Neural cell (in vitro differentiated cells): ENCODE data around the gene ZNF628. TPM values are rescaled to one million over a fixed set of nuclear protein-coding genes. Genes with fewer than 3 reads are reported as not detected.
A peak's percentile ranks its signal among the peaks of the same experiment; 100 is the strongest.

Source experiments
- H2AFZ ChIP-seq: fragments of 200-600, 300-800 bp; sonication (generic), shearing (Covaris generic); 2 replicates; pipeline ENCODE4 v1.6.0; 2014; ENCODE audit warnings: low read depth, mild to moderate bottlenecking, antibody characterized with exemption, low read length, moderate library complexity
- H3F3A ChIP-seq: fragments of 200-600 bp; shearing (Covaris generic); 2 replicates; pipeline ENCODE4 v1.6.1; 2016; ENCODE audit warnings: mild to moderate bottlenecking, moderate library complexity, mixed read lengths, antibody characterized with exemption, low read length; ENCODE audit not compliant: insufficient read depth, poor library complexity, severe bottlenecking
- H3K27ac ChIP-seq: fragments of 200-600, 300-800 bp; sonication (generic), shearing (Covaris generic); 2 replicates; pipeline ENCODE4 v1.5.1; 2014; ENCODE audit warnings: mild to moderate bottlenecking, low read length, moderate library complexity
- H3K27me3 ChIP-seq: fragments of 300-800, 200-600 bp; sonication (generic), shearing (Covaris generic); 2 replicates; pipeline ENCODE4 v1.6.0; 2014; ENCODE audit warnings: mild to moderate bottlenecking, low read depth, low read length, moderate library complexity; ENCODE audit not compliant: insufficient read depth
- H3K36me3 ChIP-seq: fragments of 300-800, 200-600 bp; sonication (generic), shearing (Covaris generic); 2 replicates; pipeline ENCODE4 v1.5.1; 2014; ENCODE audit warnings: mild to moderate bottlenecking, antibody characterized with exemption, low read length, moderate library complexity; ENCODE audit not compliant: insufficient read depth
- H3K4me2 ChIP-seq: fragments of 300-800, 200-600 bp; sonication (generic), shearing (Covaris generic); 2 replicates; pipeline ENCODE4 v1.6.0; 2014; ENCODE audit warnings: mild to moderate bottlenecking, low read length
- H3K4me3 ChIP-seq: fragments of 300-800, 200-600 bp; sonication (generic), shearing (Covaris generic); 2 replicates; pipeline ENCODE4 v1.5.1; 2014; ENCODE audit warnings: mild to moderate bottlenecking, low read length, moderate library complexity
- H3K79me2 ChIP-seq: fragments of 200-600 bp; shearing (Covaris generic); replicated peaks from 2 replicates; pipeline ENCODE4 v1.6.0; 2014; ENCODE audit warnings: mild to moderate bottlenecking, low read length, moderate library complexity; ENCODE audit not compliant: insufficient read depth
- H3K9ac ChIP-seq: fragments of 300-800, 200-600 bp; sonication (generic), shearing (Covaris generic); 2 replicates; pipeline ENCODE4 v1.6.1; 2016; ENCODE audit warnings: mild to moderate bottlenecking, low read length, mixed read lengths
- H3K9me2 ChIP-seq: fragments of 200-600 bp; shearing (Covaris generic); 2 replicates; pipeline ENCODE4 v1.6.1; 2016; ENCODE audit warnings: mild to moderate bottlenecking, low read length, mixed read lengths; ENCODE audit not compliant: insufficient read depth
- H3K9me3 ChIP-seq: fragments of 200-600, 300-800 bp; sonication (generic), shearing (Covaris generic); 2 replicates; pipeline ENCODE4 v1.6.1; 2016; ENCODE audit warnings: mild to moderate bottlenecking, mixed run types, low read length, moderate library complexity, mixed read lengths
- H4K20me1 ChIP-seq: fragments of 200-600 bp; shearing (Covaris generic); 2 replicates; pipeline ENCODE4 v1.6.1; 2016; ENCODE audit warnings: mild to moderate bottlenecking, mixed run types; ENCODE audit not compliant: insufficient read depth
- EP300 ChIP-seq: fragments of 450-650 bp; conservative IDR thresholded peaks from 2 replicates; pipeline ENCODE4 v1.6.1; 2014; ENCODE audit warnings: antibody characterized with exemption, mild to moderate bottlenecking, moderate library complexity; ENCODE audit not compliant: poor library complexity, severe bottlenecking
- EZH2 ChIP-seq: fragments of 200-600, 300-800 bp; shearing (Covaris generic), sonication (generic); IDR thresholded peaks from 2 replicates; pipeline ENCODE4 v1.6.1; 2014; ENCODE audit warnings: antibody characterized with exemption, low read length, borderline replicate concordance, mild to moderate bottlenecking; ENCODE audit not compliant: insufficient read depth, poor library complexity, severe bottlenecking
- MXI1 ChIP-seq: fragments of 450-650 bp; conservative IDR thresholded peaks from 2 replicates; pipeline ENCODE4 v1.6.1; 2014; ENCODE audit warnings: antibody characterized with exemption, mild to moderate bottlenecking; ENCODE audit not compliant: poor library complexity, severe bottlenecking
- POLR2AphosphoS5 ChIP-seq: IDR thresholded peaks from 2 replicates; pipeline ENCODE4 v1.6.1; 2012
- RAD21 ChIP-seq: fragments of 450-650 bp; conservative IDR thresholded peaks from 2 replicates; pipeline ENCODE4 v1.6.1; 2014; ENCODE audit warnings: antibody characterized with exemption, mild to moderate bottlenecking, moderate library complexity
- SMC3 ChIP-seq: fragments of 450-650 bp; conservative IDR thresholded peaks from 2 replicates; pipeline ENCODE4 v1.6.1; 2014; ENCODE audit warnings: antibody characterized with exemption, mild to moderate bottlenecking, moderate library complexity; ENCODE audit not compliant: poor library complexity
- TAF1 ChIP-seq: IDR thresholded peaks from 2 replicates; pipeline ENCODE4 v1.6.1; 2012; ENCODE audit warnings: low read depth
- polyA plus RNA-seq: library from polyadenylated mRNA; depleted of rRNA; stranded (reverse); fragments of >200 nt; gene quantifications from 2 replicates; pipeline ENCODE4 v1.2.3, GENCODE V29; 2014
- TF ChIP-seq, protein P1 (sequence below): IDR thresholded peaks from 2 replicates; pipeline ENCODE4 v1.6.1; 2012; ENCODE audit warnings: borderline replicate concordance
- TF ChIP-seq, protein P2 (sequence below): fragments of 450-650 bp; IDR thresholded peaks from 2 replicates; pipeline ENCODE4 v1.5.1; 2014; ENCODE audit warnings: antibody characterized with exemption, mild to moderate bottlenecking, moderate library complexity; ENCODE audit not compliant: poor library complexity, severe bottlenecking

Gene ZNF628
- polyA plus RNA-seq, 1 donor from 2014 or later, result 0.37 TPM

DNA sequence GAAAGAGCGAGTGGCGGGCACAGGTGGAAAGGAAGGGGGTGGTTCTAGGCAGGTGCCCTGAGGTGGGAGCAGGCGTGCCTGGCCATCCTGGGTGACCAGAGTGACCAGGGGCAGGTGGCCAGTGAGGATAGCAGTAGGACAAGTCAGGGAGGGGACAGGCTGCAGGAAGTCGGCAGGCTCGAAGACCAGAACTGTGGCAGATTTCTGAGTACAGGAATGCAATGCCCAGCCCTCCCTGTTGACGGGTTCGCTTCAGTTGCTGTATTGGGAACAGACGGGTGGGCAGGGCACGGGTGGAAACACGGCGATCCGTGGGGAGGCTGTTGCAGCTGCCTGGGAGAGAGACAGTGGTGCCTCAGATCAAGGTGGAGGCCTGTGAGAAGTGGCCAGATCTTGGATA, 1.9 kb downstream of the ZNF628 start:
- no peak overlapping the region for H3K4me2 ChIP-seq

DNA sequence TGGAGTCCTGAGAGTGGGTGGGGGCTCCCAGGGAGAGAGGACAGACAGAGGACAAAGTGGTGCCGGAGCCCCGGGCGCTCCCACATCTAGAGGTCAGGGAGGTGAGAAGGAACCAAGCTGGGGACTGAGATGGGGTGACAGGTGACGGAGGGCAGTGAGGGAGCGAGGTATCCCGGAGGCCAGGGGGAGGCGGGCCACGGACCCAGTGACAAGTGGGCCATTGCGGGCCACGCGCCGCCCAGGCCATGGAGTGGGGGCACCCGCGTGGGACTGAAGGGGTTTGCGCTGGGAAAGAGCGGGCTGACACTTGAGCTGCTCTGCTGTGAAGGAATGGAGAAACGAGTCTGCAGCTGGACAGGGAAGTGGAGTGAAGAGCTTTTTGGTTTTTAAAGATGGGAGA, 2.6 kb downstream of the ZNF628 start:
- Histone ChIP-seq H3K36me3 (no peaks in the 10 kb centered on the region), H3K27me3 (no peaks in the 10 kb centered on the region), H4K20me1 (no peaks in the 10 kb centered on the region), H2AFZ (no peak overlapping the region), H3K4me3 (no peak overlapping the region), H3K9me2 (no peaks in the 10 kb centered on the region), H3K4me2 (no peak overlapping the region), H3K9me3 (no peaks in the 10 kb centered on the region), H3K79me2 (peaks cover 8% of the 10 kb centered on the region), H3F3A (no peaks in the 10 kb centered on the region), H3K9ac (no peak overlapping the region), H3K27ac (no peak overlapping the region)
- no peak for TF ChIP-seq MXI1
- TF ChIP-seq RAD21, result no peak
- TF ChIP-seq, protein P1, sequence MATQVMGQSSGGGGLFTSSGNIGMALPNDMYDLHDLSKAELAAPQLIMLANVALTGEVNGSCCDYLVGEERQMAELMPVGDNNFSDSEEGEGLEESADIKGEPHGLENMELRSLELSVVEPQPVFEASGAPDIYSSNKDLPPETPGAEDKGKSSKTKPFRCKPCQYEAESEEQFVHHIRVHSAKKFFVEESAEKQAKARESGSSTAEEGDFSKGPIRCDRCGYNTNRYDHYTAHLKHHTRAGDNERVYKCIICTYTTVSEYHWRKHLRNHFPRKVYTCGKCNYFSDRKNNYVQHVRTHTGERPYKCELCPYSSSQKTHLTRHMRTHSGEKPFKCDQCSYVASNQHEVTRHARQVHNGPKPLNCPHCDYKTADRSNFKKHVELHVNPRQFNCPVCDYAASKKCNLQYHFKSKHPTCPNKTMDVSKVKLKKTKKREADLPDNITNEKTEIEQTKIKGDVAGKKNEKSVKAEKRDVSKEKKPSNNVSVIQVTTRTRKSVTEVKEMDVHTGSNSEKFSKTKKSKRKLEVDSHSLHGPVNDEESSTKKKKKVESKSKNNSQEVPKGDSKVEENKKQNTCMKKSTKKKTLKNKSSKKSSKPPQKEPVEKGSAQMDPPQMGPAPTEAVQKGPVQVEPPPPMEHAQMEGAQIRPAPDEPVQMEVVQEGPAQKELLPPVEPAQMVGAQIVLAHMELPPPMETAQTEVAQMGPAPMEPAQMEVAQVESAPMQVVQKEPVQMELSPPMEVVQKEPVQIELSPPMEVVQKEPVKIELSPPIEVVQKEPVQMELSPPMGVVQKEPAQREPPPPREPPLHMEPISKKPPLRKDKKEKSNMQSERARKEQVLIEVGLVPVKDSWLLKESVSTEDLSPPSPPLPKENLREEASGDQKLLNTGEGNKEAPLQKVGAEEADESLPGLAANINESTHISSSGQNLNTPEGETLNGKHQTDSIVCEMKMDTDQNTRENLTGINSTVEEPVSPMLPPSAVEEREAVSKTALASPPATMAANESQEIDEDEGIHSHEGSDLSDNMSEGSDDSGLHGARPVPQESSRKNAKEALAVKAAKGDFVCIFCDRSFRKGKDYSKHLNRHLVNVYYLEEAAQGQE, result no peak
- TF ChIP-seq SMC3, result no peak
- TF ChIP-seq EP300, result no peak
- TF ChIP-seq TAF1, result no peak
- no peak for TF ChIP-seq POLR2AphosphoS5
- TF ChIP-seq, protein P2, sequence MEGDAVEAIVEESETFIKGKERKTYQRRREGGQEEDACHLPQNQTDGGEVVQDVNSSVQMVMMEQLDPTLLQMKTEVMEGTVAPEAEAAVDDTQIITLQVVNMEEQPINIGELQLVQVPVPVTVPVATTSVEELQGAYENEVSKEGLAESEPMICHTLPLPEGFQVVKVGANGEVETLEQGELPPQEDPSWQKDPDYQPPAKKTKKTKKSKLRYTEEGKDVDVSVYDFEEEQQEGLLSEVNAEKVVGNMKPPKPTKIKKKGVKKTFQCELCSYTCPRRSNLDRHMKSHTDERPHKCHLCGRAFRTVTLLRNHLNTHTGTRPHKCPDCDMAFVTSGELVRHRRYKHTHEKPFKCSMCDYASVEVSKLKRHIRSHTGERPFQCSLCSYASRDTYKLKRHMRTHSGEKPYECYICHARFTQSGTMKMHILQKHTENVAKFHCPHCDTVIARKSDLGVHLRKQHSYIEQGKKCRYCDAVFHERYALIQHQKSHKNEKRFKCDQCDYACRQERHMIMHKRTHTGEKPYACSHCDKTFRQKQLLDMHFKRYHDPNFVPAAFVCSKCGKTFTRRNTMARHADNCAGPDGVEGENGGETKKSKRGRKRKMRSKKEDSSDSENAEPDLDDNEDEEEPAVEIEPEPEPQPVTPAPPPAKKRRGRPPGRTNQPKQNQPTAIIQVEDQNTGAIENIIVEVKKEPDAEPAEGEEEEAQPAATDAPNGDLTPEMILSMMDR, result no peak
- no peak for TF ChIP-seq EZH2

More for the DNA sequence above, 1.9 kb downstream of the ZNF628 start:
- peaks cover 8% of the 10 kb centered on the region for H3K79me2 ChIP-seq
- no peak overlapping the region for H3K9ac ChIP-seq
- H3K9me2 ChIP-seq, result no peaks in the 10 kb centered on the region
- no peak overlapping the region for H2AFZ ChIP-seq
- no peaks in the 10 kb centered on the region for H3K27me3 ChIP-seq
- H3K9me3 ChIP-seq, result no peaks in the 10 kb centered on the region
- no peak overlapping the region for H3K27ac ChIP-seq
- no peaks in the 10 kb centered on the region for H4K20me1 ChIP-seq
- TF ChIP-seq, protein P2, result no peak
- TF ChIP-seq EZH2 (no peak), TAF1 (no peak), POLR2AphosphoS5 (no peak)
- TF ChIP-seq, protein P1, result no peak
- H3K4me3 ChIP-seq, result peak overlapping the region; percentile 66
- no peaks in the 10 kb centered on the region for H3K36me3 ChIP-seq
- no peaks in the 10 kb centered on the region for H3F3A ChIP-seq
